DOHH2 (cell line): ENCODE results near the gene RPS6KA2.
"Not testable (repeated sequence)": the region's sequence is repeated elsewhere in the genome, so short reads cannot be mapped to it uniquely, and the experiment has no call there.

Experiments used
- H3F3A ChIP-seq: fragments of 200-600 bp; sonication (generic), shearing (Covaris generic); 2 replicates; pipeline ENCODE4 v1.6.0; 2016; ENCODE audit warnings: antibody characterized with exemption, mild to moderate bottlenecking; ENCODE audit not compliant: control insufficient read depth, insufficient read depth
- H3K27ac ChIP-seq: fragments of 200-600 bp; sonication (generic); 2 replicates; pipeline ENCODE4 v1.5.1; 2014; ENCODE audit warnings: low read depth, mild to moderate bottlenecking, low read length, moderate library complexity
- H3K27me3 ChIP-seq: fragments of 200-600 bp; sonication (generic); 2 replicates; pipeline ENCODE4 v1.6.1; 2014; ENCODE audit warnings: mild to moderate bottlenecking, low read length, mixed read lengths; ENCODE audit not compliant: control insufficient read depth
- H3K36me3 ChIP-seq: fragments of 200-600 bp; sonication (generic); 2 replicates; pipeline ENCODE4 v1.6.1; 2014; ENCODE audit warnings: mild to moderate bottlenecking, low read length, moderate library complexity, mixed read lengths; ENCODE audit not compliant: control insufficient read depth
- H3K4me1 ChIP-seq: fragments of 200-600 bp; sonication (generic); 2 replicates; pipeline ENCODE4 v1.6.1; 2014; ENCODE audit warnings: mild to moderate bottlenecking, low read length, mixed read lengths; ENCODE audit not compliant: control insufficient read depth
- H3K4me2 ChIP-seq: fragments of 200-600 bp; sonication (generic); 2 replicates; pipeline ENCODE4 v1.6.0; 2014; ENCODE audit warnings: mild to moderate bottlenecking, low read length, moderate library complexity
- H3K4me3 ChIP-seq: fragments of 200-600 bp; sonication (generic); 2 replicates; pipeline ENCODE4 v1.5.1; 2014; ENCODE audit warnings: mild to moderate bottlenecking, low read length, mixed read lengths
- H3K79me2 ChIP-seq: fragments of 200-600 bp; sonication (generic); 2 replicates; pipeline ENCODE4 v1.6.1; 2014; ENCODE audit warnings: mild to moderate bottlenecking, low read length, mixed read lengths; ENCODE audit not compliant: control insufficient read depth
- H3K9me2 ChIP-seq: fragments of 200-600 bp; sonication (generic); replicated peaks from 2 replicates; pipeline ENCODE4 v1.6.1; 2014; ENCODE audit warnings: mild to moderate bottlenecking, low read length, mixed read lengths; ENCODE audit not compliant: control insufficient read depth
- H3K9me3 ChIP-seq: fragments of 200-600 bp; sonication (generic); 2 replicates; pipeline ENCODE4 v1.6.1; 2014; ENCODE audit warnings: antibody characterized with exemption, low read length, mixed read lengths; ENCODE audit not compliant: control insufficient read depth, insufficient read depth
- H4K20me1 ChIP-seq: fragments of 200-600 bp; sonication (generic); 2 replicates; pipeline ENCODE4 v1.6.0; 2014; ENCODE audit warnings: low read depth, mild to moderate bottlenecking, antibody characterized with exemption, low read length, moderate library complexity; ENCODE audit not compliant: control insufficient read depth, insufficient read depth
- EZH2phosphoT487 ChIP-seq: fragments of 200-600 bp; sonication (generic); IDR thresholded peaks from 2 replicates; pipeline ENCODE4 v1.6.1; 2017; ENCODE audit warnings: borderline replicate concordance, mild to moderate bottlenecking, antibody characterized with exemption, low read length, moderate library complexity, mixed read lengths
- TF ChIP-seq, protein P1 (sequence below): fragments of 200-600 bp; sonication (generic); IDR thresholded peaks from one replicate; pipeline ENCODE4 v1.5.1; 2014; ENCODE audit warnings: antibody characterized with exemption, mild to moderate bottlenecking, low read depth, low read length; ENCODE audit not compliant: poor library complexity, severe bottlenecking

The RPS6KA2 gene

DNA sequence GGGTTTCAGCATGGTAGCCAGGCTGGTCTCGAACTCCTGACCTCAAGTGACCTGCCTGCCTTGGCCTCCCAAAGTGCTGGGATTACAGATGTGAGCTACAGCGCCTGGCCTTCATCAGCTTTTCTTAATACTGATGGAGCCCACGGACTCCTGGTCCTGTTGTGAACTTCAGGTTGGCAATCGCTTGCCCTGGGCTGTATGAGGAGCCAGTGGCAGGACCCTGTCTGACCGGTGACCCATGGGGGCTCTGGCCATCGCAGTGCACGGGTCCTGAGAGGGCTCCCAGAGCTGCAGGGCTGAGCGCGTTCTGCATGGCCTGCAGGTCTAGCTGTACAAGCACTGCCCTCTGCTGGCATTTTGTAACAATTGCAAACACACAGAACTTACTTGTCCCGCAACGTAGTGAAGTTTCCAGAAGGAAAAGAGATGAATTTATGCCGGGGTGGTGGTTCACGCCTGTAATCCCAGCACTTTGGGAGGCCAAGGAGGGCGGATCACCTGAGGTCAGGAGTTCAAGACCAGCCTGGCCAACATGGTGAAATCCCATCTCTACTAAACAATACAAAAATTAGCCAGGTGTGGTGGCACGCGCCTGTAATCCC, 226.3 kb downstream of the RPS6KA2 start:
- not testable (repeated sequence) for H3K27me3 ChIP-seq, H4K20me1 ChIP-seq, H3K36me3 ChIP-seq, H3K79me2 ChIP-seq, H3K4me3 ChIP-seq, H3K9me3 ChIP-seq, H3K9me2 ChIP-seq, H3F3A ChIP-seq, H3K4me2 ChIP-seq, H3K27ac ChIP-seq
- H3K4me1 ChIP-seq = peaks cover 12% of the 10 kb centered on the region
- TF ChIP-seq, protein P1, sequence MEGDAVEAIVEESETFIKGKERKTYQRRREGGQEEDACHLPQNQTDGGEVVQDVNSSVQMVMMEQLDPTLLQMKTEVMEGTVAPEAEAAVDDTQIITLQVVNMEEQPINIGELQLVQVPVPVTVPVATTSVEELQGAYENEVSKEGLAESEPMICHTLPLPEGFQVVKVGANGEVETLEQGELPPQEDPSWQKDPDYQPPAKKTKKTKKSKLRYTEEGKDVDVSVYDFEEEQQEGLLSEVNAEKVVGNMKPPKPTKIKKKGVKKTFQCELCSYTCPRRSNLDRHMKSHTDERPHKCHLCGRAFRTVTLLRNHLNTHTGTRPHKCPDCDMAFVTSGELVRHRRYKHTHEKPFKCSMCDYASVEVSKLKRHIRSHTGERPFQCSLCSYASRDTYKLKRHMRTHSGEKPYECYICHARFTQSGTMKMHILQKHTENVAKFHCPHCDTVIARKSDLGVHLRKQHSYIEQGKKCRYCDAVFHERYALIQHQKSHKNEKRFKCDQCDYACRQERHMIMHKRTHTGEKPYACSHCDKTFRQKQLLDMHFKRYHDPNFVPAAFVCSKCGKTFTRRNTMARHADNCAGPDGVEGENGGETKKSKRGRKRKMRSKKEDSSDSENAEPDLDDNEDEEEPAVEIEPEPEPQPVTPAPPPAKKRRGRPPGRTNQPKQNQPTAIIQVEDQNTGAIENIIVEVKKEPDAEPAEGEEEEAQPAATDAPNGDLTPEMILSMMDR = peak; percentile 84

DNA sequence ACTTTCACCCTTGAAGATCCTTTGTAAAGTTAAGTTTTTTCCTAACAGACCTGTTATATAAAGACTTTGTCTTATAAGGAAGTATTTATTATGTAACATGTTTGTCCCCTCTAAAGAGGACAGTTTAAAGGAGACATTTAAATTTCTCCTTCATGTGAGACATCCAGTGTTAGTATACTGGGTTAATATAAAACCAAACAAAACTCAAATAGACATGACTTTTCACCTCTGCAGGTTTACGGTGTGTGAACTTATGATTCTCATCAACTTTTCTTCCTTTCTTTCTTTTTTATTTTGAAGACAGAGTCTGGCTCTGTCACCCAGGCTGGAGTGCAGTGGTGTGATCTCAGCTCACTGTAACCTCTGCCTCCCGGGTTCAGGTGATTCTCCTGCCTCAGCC, 226.9 kb downstream of the RPS6KA2 start:
- Histone ChIP-seq H3K27me3 (no peaks in the 10 kb centered on the region), H3K36me3 (no peaks in the 10 kb centered on the region), H3K4me2 (no peak overlapping the region), H3K4me1 (peaks cover 12% of the 10 kb centered on the region), H3K79me2 (no peaks in the 10 kb centered on the region), H3F3A (peaks cover 3% of the 10 kb centered on the region; the same call in 1 of the 2 replicates), H3K27ac (no peak overlapping the region), H3K4me3 (no peak overlapping the region), H4K20me1 (no peaks in the 10 kb centered on the region), H3K9me3 (no peaks in the 10 kb centered on the region), H3K9me2 (no peaks in the 10 kb centered on the region)
- no peak for TF ChIP-seq EZH2phosphoT487
- TF ChIP-seq, protein P1 = no peak

DNA sequence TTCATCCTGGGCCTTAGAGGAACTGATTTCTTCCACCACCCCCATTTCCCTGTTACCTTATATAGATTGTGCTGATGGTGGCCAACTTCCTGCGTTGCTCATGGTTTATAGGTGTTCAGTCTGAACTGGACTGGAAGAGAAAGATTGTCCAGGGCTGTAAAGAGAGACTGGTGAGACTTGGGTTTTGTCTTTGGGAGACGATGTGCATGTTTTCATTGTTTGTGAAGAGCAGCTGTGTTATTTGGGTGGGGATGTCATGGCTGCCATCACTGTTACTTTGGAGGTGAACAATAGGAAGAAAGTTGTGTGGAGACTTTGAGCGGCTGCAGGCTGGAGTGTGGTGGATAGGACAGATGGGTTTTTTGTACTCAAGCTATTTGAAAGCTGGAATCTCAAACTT, 228.7 kb downstream of the RPS6KA2 start:
- no peaks in the 10 kb centered on the region for H4K20me1 ChIP-seq
- no peaks in the 10 kb centered on the region for H3K9me2 ChIP-seq
- no peaks in the 10 kb centered on the region for H3K9me3 ChIP-seq
- H3K27me3 ChIP-seq = no peaks in the 10 kb centered on the region
- H3K36me3 ChIP-seq = no peaks in the 10 kb centered on the region
- H3K4me1 ChIP-seq = peaks cover 12% of the 10 kb centered on the region
- peaks cover 3% of the 10 kb centered on the region; the same call in 1 of the 2 replicates for H3F3A ChIP-seq
- no peaks in the 10 kb centered on the region for H3K79me2 ChIP-seq
- no peak for TF ChIP-seq EZH2phosphoT487
- TF ChIP-seq, protein P1 = no peak
- no peak overlapping the region for H3K27ac ChIP-seq
- H3K4me2 ChIP-seq = no peak overlapping the region
- no peak overlapping the region for H3K4me3 ChIP-seq
